HAP-1 (cell line): ENCODE data around the gene EPB41L1.

Experiments used
- DNase-seq, 2 experiments: peaks; one replicate each; pipeline ENCODE4 v3.0.0-alpha.2; 2016 to 2020; ENCODE audit warnings: low spot score in 2 of 2
- H3K27me3 ChIP-seq: fragments of 250-450 bp; sonication (Bioruptor Pico); 2 replicates; pipeline ENCODE4 v1.5.1; 2020; ENCODE audit warnings: low read depth, mild to moderate bottlenecking, moderate library complexity
- H3K36me3 ChIP-seq: fragments of 250-450 bp; sonication (Bioruptor Pico); replicated peaks from 2 replicates; pipeline ENCODE4 v1.5.1; 2020; ENCODE audit warnings: mild to moderate bottlenecking
- H3K4me1 ChIP-seq: fragments of 250-450 bp; sonication (Bioruptor Pico); 2 replicates; pipeline ENCODE4 v1.5.1; 2020; ENCODE audit warnings: mild to moderate bottlenecking
- H3K4me3 ChIP-seq: fragments of 250-450 bp; sonication (Bioruptor Pico); 2 replicates; pipeline ENCODE4 v1.5.1; 2020; ENCODE audit warnings: mild to moderate bottlenecking, moderate library complexity
- H3K9me3 ChIP-seq: fragments of 250-450 bp; sonication (Bioruptor Pico); 2 replicates; pipeline ENCODE4 v1.5.1; 2020; ENCODE audit warnings: mild to moderate bottlenecking, moderate library complexity
- in situ Hi-C: fragments of 300-500 bp; cut with MboI; formaldehyde crosslinking; loops from 3 replicates; pipeline ENCODE4 v1.14.3; 2020; ENCODE audit warnings: low sequenced_read_pairs, inconsistent platforms, mixed read lengths

Gene EPB41L1

GRCh38 chr20:36218380-36219064, 64.0 kb downstream of the EPB41L1 start:
- Histone ChIP-seq H3K9me3 (no peaks in the 10 kb centered on the region), H3K27me3 (no peaks in the 10 kb centered on the region), H3K4me3 (no peak overlapping the region), H3K4me1 (no peaks in the 10 kb centered on the region), H3K36me3 (no peaks in the 10 kb centered on the region)
- DNase-seq, result no peak
- in situ Hi-C loops, result no loop called here

DNA sequence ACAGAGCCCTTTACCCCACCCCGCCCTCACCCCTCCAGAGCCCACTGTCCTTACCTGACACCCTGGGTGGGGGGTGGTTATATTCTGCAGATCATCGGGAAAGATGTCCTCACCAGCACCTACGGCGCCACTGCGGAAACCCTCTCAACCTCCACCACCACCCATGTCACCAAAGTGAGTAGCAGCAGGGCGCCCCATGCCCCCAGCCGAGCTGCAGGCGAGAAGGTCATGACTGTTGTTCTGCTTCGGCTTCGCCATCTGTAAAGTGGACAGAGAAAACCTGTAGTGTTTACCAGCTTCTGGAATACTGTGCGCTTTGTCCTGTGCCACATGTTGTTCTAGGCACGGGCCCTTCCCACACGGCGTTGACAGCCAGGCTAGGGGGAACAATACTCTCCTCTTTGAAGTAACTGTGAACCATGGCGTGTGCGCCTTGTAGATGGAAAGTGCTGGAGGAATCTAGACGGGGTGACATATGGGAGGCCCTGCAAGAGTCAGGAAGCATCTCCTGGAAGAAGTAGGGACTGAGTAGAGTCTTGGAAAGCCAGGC, 65.2 kb downstream of the EPB41L1 start:
- Histone ChIP-seq H3K4me1 (no peaks in the 10 kb centered on the region), H3K27me3 (no peaks in the 10 kb centered on the region), H3K4me3 (no peak overlapping the region), H3K36me3 (no peaks in the 10 kb centered on the region), H3K9me3 (no peaks in the 10 kb centered on the region)
- in situ Hi-C loops, result no loop called here
- DNase-seq, result no peak

GRCh38 chr20:36225666-36226065, 71.1 kb downstream of the EPB41L1 start:
- no peaks in the 10 kb centered on the region for H3K9me3 ChIP-seq
- H3K36me3 ChIP-seq, result no peaks in the 10 kb centered on the region
- no peaks in the 10 kb centered on the region for H3K4me1 ChIP-seq
- DNase-seq, result no peak
- in situ Hi-C loops, result no loop called here
- H3K27me3 ChIP-seq, result no peaks in the 10 kb centered on the region
- no peak overlapping the region for H3K4me3 ChIP-seq

GRCh38 chr20:36228770-36229169, 74.2 kb downstream of the EPB41L1 start:
- H3K27me3 ChIP-seq, result no peaks in the 10 kb centered on the region
- no peaks in the 10 kb centered on the region for H3K4me1 ChIP-seq
- H3K9me3 ChIP-seq, result no peaks in the 10 kb centered on the region
- no peaks in the 10 kb centered on the region for H3K36me3 ChIP-seq
- in situ Hi-C loops, result no loop called here
- no peak for DNase-seq
- no peak overlapping the region for H3K4me3 ChIP-seq

- in situ Hi-C loops, result no loop called here
These were observed 75.5 kb downstream of the EPB41L1 start for GRCh38 chr20:36230019-36230418.

DNA sequence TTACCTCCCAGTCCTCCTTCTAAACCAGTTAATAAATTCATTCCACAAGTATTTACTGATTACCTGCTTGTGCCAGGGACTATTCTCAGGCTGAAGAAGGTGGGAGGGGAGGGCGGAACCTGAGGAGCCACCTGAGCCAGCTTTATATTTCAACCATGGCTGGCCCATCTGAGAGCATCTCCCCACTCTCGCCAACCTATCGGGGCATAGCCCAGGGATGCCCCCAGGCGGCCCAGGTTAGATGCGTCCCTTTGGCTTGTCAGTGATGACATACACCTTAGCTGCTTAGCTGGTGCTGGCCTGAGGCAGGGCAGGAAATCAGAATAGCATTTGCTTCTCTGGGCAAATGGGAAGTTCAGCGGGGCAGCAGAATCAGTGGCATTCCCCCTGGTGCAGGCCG, 76.8 kb downstream of the EPB41L1 start:
- DNase-seq, result no peak
- Histone ChIP-seq H3K4me1 (peaks cover 6% of the 10 kb centered on the region; the same call in 1 of the 2 replicates), H3K4me3 (no peak overlapping the region), H3K36me3 (peaks cover under 1% of the 10 kb centered on the region), H3K9me3 (no peaks in the 10 kb centered on the region), H3K27me3 (no peaks in the 10 kb centered on the region)
- in situ Hi-C loops, result no loop called here

More at GRCh38 chr20:36230019-36230418, 75.5 kb downstream of the EPB41L1 start:
- H3K9me3 ChIP-seq, result no peaks in the 10 kb centered on the region
- H3K4me1 ChIP-seq, result no peaks in the 10 kb centered on the region
- H3K27me3 ChIP-seq, result no peaks in the 10 kb centered on the region
- H3K4me3 ChIP-seq, result no peak overlapping the region
- DNase-seq, result no peak
- no peaks in the 10 kb centered on the region for H3K36me3 ChIP-seq

DNA sequence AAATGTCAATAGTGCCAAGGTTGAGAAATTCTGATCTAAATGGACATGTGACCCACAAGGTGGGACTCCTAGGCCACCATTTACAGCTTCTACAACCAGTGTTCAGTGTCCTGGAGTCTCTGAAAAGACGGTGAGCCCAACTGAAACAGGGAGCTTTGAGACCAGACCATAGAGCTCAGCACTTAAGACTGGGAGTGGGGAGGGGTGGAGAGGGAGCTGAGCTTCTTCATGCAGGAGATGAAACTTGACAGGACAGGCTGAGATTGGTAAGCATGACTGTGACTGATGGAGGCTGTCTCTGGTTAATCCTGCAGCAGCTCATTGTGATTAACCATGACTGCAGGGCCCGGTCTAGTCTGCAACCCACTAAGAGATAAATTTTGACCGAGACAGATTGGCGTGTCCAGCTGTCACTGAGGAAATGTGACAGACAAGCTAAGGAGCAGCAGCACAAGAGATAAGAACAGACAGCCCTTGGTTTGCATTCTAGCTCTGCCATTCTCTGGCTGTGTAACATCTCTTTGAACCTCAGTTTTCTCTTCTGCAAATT, 80.3 kb downstream of the EPB41L1 start:
- no peaks in the 10 kb centered on the region for H3K27me3 ChIP-seq
- H3K9me3 ChIP-seq, result no peaks in the 10 kb centered on the region
- peaks cover 10% of the 10 kb centered on the region; the same call in 1 of the 2 replicates for H3K4me1 ChIP-seq
- in situ Hi-C loops, result no loop called here
- H3K36me3 ChIP-seq, result peaks cover 6% of the 10 kb centered on the region
- DNase-seq, result no peak
- H3K4me3 ChIP-seq, result no peak overlapping the region

DNA sequence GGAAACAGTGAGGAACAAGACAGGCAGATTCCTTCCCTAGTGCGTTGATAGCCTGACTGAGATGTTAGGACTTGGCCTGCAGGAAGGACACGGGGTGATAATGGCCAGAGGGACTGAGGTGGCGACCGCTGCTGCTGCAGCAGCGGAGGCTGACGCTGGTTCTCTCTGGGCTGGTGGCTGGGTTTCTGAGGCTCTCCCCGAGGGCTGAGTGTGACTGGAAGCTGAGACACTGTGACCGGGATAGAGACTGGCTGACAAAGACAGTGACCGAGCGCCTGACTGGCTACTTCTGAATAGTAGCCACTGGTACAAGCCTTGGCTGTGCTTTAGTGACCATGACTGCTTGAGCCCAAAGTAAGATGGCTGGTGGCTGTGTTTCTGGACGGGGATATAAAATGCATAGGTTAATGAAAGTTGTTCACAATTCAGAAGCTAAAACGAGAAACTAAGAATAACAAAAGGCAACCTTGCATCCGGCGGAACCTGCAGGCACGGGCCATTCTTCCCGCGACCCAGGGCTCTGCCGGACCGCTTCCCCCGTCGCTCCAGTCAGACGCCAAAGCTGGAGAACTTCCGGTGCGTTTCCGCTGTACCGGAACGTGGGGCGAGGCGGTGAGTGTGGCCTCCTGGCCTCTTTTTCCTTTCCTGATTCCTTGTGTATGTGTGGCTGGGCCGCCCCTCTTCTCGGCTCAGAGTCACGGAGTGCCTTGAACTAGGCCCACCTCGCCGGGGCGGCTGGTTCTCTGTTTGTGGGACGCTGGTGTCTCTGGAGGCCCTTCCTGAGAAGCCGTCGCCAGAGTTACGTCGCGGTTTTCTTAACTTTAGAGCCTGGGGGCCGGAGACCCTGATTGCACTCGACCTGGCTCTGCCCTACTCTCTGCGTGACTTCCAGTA, 81.6 kb downstream of the EPB41L1 start, which contains the start of gene AAR2:
Gene AAR2 (plus strand): TSS at position 587 of the 894 bp plus-strand sequence. CDS start 3,391 bp downstream, outside the sequence.
- H3K27me3 ChIP-seq, result no peaks in the 10 kb centered on the region
- no peaks in the 10 kb centered on the region for H3K9me3 ChIP-seq
- H3K4me3 ChIP-seq, result peak within 1 kb of the TSS; percentile 95
- DNase-seq, result peak; percentile 79 to 88
- in situ Hi-C loops, result no loop called here
- peaks cover 17% of the 10 kb centered on the region for H3K36me3 ChIP-seq
- H3K4me1 ChIP-seq, result peaks cover 10% of the 10 kb centered on the region; the same call in 1 of the 2 replicates

GRCh38 chr20:36236786-36237121, 82.2 kb downstream of the EPB41L1 start:
- H3K27me3 ChIP-seq, result no peaks in the 10 kb centered on the region
- DNase-seq, result no peak
- peak overlapping the region; percentile 95 for H3K4me3 ChIP-seq
- peaks cover 22% of the 10 kb centered on the region for H3K36me3 ChIP-seq
- peaks cover 10% of the 10 kb centered on the region; the same call in 1 of the 2 replicates for H3K4me1 ChIP-seq
- in situ Hi-C loops, result no loop called here
- no peaks in the 10 kb centered on the region for H3K9me3 ChIP-seq

GRCh38 chr20:36237477-36237876, 82.9 kb downstream of the EPB41L1 start:
- H3K36me3 ChIP-seq, result peaks cover 22% of the 10 kb centered on the region
- H3K4me1 ChIP-seq, result peaks cover 10% of the 10 kb centered on the region; the same call in 1 of the 2 replicates
- DNase-seq, result peak; percentile 25 to 27
- no peaks in the 10 kb centered on the region for H3K9me3 ChIP-seq
- peak overlapping the region; percentile 95 for H3K4me3 ChIP-seq
- H3K27me3 ChIP-seq, result no peaks in the 10 kb centered on the region
- in situ Hi-C loops, result no loop called here

DNA sequence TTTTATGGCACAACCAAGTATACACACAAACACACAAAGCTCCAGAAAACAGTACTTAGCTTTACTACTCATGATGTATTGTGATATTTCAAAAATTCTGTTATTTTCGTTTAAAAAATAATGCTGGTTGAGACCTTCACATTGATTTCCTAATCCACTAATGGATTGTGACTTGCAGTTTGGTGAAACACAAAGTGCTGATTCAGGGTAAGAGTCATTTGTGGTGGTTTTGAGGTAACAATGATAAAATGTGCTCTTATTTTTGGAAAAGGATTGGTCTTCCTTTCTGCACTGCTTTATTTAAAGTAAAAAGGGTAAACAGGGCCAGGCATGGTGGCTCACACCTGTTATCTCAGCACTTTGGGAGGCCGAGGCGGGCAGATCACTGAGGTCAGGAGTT, 83.6 kb downstream of the EPB41L1 start:
- DNase-seq, result no peak
- H3K4me1 ChIP-seq, result peaks cover 10% of the 10 kb centered on the region; the same call in 1 of the 2 replicates
- H3K36me3 ChIP-seq, result peaks cover 25% of the 10 kb centered on the region
- no peak overlapping the region for H3K4me3 ChIP-seq
- H3K9me3 ChIP-seq, result no peaks in the 10 kb centered on the region
- H3K27me3 ChIP-seq, result no peaks in the 10 kb centered on the region
- in situ Hi-C loops, result no loop called here

DNA sequence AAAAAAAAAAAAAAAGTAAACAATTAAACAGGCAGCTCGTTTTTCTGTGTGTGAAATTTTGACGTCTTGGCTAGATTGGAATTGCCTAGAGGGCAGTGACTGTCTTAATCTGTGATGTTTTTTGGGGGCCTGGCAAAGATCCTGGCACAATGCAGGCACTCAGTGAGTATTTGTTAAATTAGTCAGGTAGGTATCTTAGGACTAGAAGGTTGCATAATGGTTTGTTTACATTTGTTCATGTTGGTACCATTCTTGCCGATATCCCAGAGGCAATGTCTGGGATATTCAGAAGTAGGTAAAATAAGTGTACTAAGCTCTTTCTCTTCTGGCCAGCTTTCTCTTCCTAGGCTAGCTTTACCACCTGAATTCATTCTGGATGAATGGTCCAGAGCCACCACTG, 84.2 kb downstream of the EPB41L1 start:
- Histone ChIP-seq H3K36me3 (peaks cover 31% of the 10 kb centered on the region), H3K4me1 (peaks cover 10% of the 10 kb centered on the region; the same call in 1 of the 2 replicates), H3K9me3 (no peaks in the 10 kb centered on the region), H3K27me3 (no peaks in the 10 kb centered on the region), H3K4me3 (no peak overlapping the region)
- no peak for DNase-seq
- in situ Hi-C loops, result no loop called here

- Histone ChIP-seq H3K27me3 (no peaks in the 10 kb centered on the region), H3K9me3 (no peaks in the 10 kb centered on the region), H3K4me3 (no peak overlapping the region), H3K36me3 (peaks cover 40% of the 10 kb centered on the region), H3K4me1 (peaks cover 10% of the 10 kb centered on the region; the same call in 1 of the 2 replicates)
- in situ Hi-C loops, result no loop called here
- DNase-seq, result no peak
These were observed 85.5 kb downstream of the EPB41L1 start for GRCh38 chr20:36240076-36240475.
